GM12873 (cell line): ENCODE measurements around the gene SPATA46.

ENCODE experiments used
- CTCF ChIP-seq: IDR thresholded peaks from 2 replicates; pipeline ENCODE4 v1.5.1; 2012; ENCODE audit warnings: low read depth, mild to moderate bottlenecking, moderate library complexity, low read length, control low read depth; ENCODE audit not compliant: insufficient read depth; ENCODE audit errors: missing control alignments

The SPATA46 gene

GRCh38 chr1:162376691-162377090 is at the start of gene SPATA46:
Gene SPATA46 (minus strand): TSS chr1:162376854. CDS start chr1:162376790, 64 bp downstream.
- no peak for TF ChIP-seq CTCF

GRCh38 chr1:162422662-162423375 is 46.2 kb upstream of the SPATA46 start:
- no peak for TF ChIP-seq CTCF

GRCh38 chr1:162421258-162422164 is 44.9 kb upstream of the SPATA46 start:
- TF ChIP-seq CTCF, result no peak

GRCh38 chr1:162420120-162420519 is 43.5 kb upstream of the SPATA46 start:
- TF ChIP-seq CTCF, result no peak

- no peak for TF ChIP-seq CTCF
Measured at GRCh38 chr1:162417650-162418049, 41.0 kb upstream of the SPATA46 start.

- TF ChIP-seq CTCF, result no peak
Measured at GRCh38 chr1:162416909-162417308, 40.3 kb upstream of the SPATA46 start.

GRCh38 chr1:162416215-162416614 is 39.6 kb upstream of the SPATA46 start:
- TF ChIP-seq CTCF, result no peak
